Duodenal mucosa (tissue), 2 donors: ENCODE measurements around the gene C2orf68.
"Not testable (repeated sequence)": the region's sequence is repeated elsewhere in the genome, so short reads cannot be mapped to it uniquely, and the experiment has no call there.

Experiments used
- H3K27ac ChIP-seq: one replicate; pipeline ENCODE4 v1.7.0; 2013; ENCODE audit warnings: low read depth, low read length
- H3K27me3 ChIP-seq, 2 donors: one replicate each; pipeline ENCODE4 v1.7.0; 2013; ENCODE audit warnings: low read length in 2 of 2, control low read depth in 1 of 2; ENCODE audit not compliant: insufficient read depth in 2 of 2, control insufficient read depth in 1 of 2
- H3K36me3 ChIP-seq, 2 donors: one replicate each; pipeline ENCODE4 v1.7.0; 2013; ENCODE audit warnings: low read length in 2 of 2, control low read depth in 1 of 2; ENCODE audit not compliant: insufficient read depth in 2 of 2, control insufficient read depth in 1 of 2
- H3K4me1 ChIP-seq, 2 donors: one replicate each; pipeline ENCODE4 v1.7.0; 2013; ENCODE audit warnings: low read length in 2 of 2, control low read depth in 1 of 2; ENCODE audit not compliant: insufficient read depth in 2 of 2, control insufficient read depth in 1 of 2
- H3K4me3 ChIP-seq, 2 donors: one replicate each; pipeline ENCODE4 v1.7.0; 2013; ENCODE audit warnings: low read length in 2 of 2, low read depth in 1 of 2
- H3K9ac ChIP-seq, 2 donors: one replicate each; pipeline ENCODE4 v1.7.0; 2013; ENCODE audit warnings: low read length in 2 of 2, low read depth in 1 of 2
- H3K9me3 ChIP-seq, 2 donors: one replicate each; pipeline ENCODE4 v1.7.0; 2013; ENCODE audit warnings: low read length in 2 of 2, control low read depth in 1 of 2; ENCODE audit not compliant: control insufficient read depth in 1 of 2

C2orf68 gene, protein sequence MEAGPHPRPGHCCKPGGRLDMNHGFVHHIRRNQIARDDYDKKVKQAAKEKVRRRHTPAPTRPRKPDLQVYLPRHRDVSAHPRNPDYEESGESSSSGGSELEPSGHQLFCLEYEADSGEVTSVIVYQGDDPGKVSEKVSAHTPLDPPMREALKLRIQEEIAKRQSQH

DNA sequence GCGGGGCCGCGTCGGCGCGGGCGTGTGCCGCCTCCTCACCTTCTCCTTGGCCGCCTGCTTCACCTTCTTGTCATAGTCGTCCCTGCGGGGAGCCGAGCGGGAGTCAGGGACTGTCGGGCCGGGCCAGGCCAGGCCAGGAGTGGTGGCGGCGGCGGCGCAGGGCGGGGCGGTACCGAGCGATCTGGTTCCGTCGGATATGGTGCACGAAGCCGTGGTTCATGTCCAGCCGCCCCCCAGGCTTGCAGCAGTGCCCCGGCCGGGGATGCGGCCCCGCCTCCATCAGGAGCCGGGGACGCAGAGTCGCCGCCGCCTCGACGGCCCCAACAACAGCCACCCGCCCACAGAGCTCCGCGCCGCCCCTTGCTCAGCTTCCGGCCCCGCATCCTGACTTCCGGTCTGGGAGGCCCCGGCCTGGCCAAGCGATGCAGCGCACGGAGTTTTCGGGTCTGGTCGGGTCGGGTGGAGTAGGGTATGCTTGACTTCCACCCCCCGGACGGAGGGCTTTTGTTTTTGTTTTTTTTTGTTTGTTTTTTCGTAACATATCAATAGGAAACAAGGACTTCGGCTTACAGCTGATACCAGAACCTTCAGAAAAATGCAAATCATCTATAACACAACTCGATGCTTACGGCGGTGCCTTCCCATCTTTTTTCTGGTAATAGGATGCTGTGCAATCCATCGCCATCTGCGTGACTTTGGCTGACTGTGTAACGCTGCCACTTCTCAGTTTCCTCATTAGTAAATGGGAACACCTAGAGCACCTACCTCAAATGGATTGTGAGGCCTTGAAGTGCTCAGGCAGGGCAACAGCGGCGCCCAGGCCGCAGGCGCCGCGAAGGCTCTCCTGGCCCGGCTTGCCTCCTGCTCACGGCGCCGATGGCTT, at the start of gene C2orf68:
C2orf68 (minus strand) TSS at position 362 of the 883 bp plus-strand sequence; CDS start at position 280, 82 bp downstream.
- Histone ChIP-seq H3K4me1 (peaks cover 5 to 14% of the 10 kb centered on the region in 2 donors), H3K36me3 (peaks cover 20 to 28% of the 10 kb centered on the region in 2 donors), H3K4me3 (peak within 1 kb of the TSS; percentile 84 to 93), H3K9me3 (no peaks in the 10 kb centered on the region), H3K9ac (peak within 1 kb of the TSS; percentile 65 to 86), H3K27me3 (no peaks in the 10 kb centered on the region), H3K27ac (peak within 1 kb of the TSS; percentile 64)

GRCh38 chr2:85661139-85661858, 49.4 kb upstream of the C2orf68 start:
- Histone ChIP-seq H3K27ac (no peak overlapping the region), H3K36me3 (peaks cover 0 to 4% of the 10 kb centered on the region in 2 donors), H3K4me1 (no peaks in the 10 kb centered on the region), H3K4me3 (no peak overlapping the region), H3K27me3 (no peaks in the 10 kb centered on the region), H3K9me3 (no peaks in the 10 kb centered on the region), H3K9ac (no peak overlapping the region)

GRCh38 chr2:85660725-85661124, 48.9 kb upstream of the C2orf68 start:
- H3K9ac ChIP-seq, result no peak overlapping the region
- peaks cover 0 to 10% of the 10 kb centered on the region in 2 donors for H3K36me3 ChIP-seq
- no peak overlapping the region for H3K4me3 ChIP-seq
- no peaks in the 10 kb centered on the region for H3K4me1 ChIP-seq
- no peaks in the 10 kb centered on the region for H3K9me3 ChIP-seq
- no peaks in the 10 kb centered on the region for H3K27me3 ChIP-seq
- H3K27ac ChIP-seq, result no peak overlapping the region

GRCh38 chr2:85660301-85660700, 48.4 kb upstream of the C2orf68 start:
- H3K36me3 ChIP-seq, result peaks cover 0 to 13% of the 10 kb centered on the region in 2 donors
- H3K27ac ChIP-seq, H3K4me3 ChIP-seq, H3K9me3 ChIP-seq, H3K4me1 ChIP-seq, H3K9ac ChIP-seq, H3K27me3 ChIP-seq: not testable (repeated sequence)

DNA sequence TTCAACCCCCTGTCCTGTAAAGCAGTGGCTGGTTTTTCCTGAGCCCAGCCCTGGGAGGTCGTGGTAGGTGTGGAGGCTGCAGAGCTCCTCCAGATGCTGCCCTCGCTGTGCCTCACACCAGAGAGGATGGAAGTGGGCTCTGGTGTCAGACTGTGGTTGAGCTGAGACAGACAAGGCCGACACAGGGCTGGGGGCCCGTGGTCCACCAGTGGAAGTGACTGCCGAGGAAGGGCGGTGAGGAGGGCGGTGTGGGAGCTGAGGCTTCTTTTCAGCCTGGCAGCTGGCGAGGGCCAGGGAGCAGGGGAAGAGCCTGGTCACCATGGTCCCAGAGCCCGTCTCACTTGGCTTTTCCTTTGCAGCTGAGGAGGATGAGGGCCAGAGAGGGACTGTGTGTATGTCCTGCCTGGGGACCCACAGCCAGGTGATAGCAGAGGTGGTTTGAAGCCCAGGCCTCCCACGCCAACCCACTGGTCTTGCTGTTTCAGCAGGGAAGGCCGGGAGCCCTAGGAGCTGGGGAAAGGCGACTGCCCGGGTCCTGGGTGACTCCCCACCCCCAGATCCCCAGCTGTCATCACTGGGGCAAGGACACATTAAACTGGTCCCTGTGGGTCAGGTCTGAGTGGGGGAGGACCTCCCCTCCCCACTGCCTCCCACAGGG, 47.6 kb upstream of the C2orf68 start:
- no peaks in the 10 kb centered on the region for H3K4me1 ChIP-seq

DNA sequence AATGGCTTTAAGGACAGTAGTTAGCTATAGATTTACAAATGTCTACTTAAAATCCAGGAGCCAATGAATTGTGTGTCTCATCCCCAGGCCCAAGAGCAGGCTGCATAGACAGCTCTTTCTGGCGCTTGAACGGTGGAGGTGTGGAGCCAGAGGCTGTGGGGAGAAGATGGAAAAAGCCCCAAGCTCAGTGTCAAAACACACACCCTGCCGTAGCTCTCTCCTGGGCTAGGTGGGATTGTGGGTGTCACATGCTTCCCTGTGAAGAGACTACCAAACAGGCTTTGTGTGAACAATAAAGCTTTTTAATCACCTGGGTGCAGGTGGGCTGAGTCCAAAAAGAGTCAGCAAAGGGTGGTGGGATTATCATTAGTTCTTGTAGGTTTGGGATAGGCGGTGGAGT, 45.5 kb upstream of the C2orf68 start:
- H3K4me3 ChIP-seq, H3K9ac ChIP-seq, H3K27me3 ChIP-seq, H3K9me3 ChIP-seq, H3K27ac ChIP-seq, H3K4me1 ChIP-seq: not testable (repeated sequence)
- peaks cover 0 to 13% of the 10 kb centered on the region in 2 donors for H3K36me3 ChIP-seq

More for the DNA sequence above, 47.6 kb upstream of the C2orf68 start:
- no peaks in the 10 kb centered on the region for H3K27me3 ChIP-seq
- H3K9me3 ChIP-seq, result no peaks in the 10 kb centered on the region
- H3K36me3 ChIP-seq, result peaks cover 0 to 13% of the 10 kb centered on the region in 2 donors
- no peak overlapping the region for H3K27ac ChIP-seq
- H3K4me3 ChIP-seq, result no peak overlapping the region
- no peak overlapping the region for H3K9ac ChIP-seq

GRCh38 chr2:85656468-85656867, 44.6 kb upstream of the C2orf68 start:
- Histone ChIP-seq H3K36me3 (peaks cover under 1 to 20% of the 10 kb centered on the region in 2 donors), H3K9ac (no peak overlapping the region), H3K27ac (no peak overlapping the region)

GRCh38 chr2:85655961-85656417, 44.1 kb upstream of the C2orf68 start:
- Histone ChIP-seq H3K27ac (no peak overlapping the region), H3K4me1 (no peaks in the 10 kb centered on the region), H3K9me3 (no peaks in the 10 kb centered on the region), H3K9ac (no peak overlapping the region), H3K4me3 (no peak overlapping the region), H3K36me3 (peaks cover 4 to 24% of the 10 kb centered on the region in 2 donors), H3K27me3 (no peaks in the 10 kb centered on the region)

More at GRCh38 chr2:85656468-85656867, 44.6 kb upstream of the C2orf68 start:
- no peak overlapping the region for H3K4me3 ChIP-seq
- H3K9me3 ChIP-seq, result no peaks in the 10 kb centered on the region
- H3K4me1 ChIP-seq, result no peaks in the 10 kb centered on the region
- H3K27me3 ChIP-seq, result no peaks in the 10 kb centered on the region

DNA sequence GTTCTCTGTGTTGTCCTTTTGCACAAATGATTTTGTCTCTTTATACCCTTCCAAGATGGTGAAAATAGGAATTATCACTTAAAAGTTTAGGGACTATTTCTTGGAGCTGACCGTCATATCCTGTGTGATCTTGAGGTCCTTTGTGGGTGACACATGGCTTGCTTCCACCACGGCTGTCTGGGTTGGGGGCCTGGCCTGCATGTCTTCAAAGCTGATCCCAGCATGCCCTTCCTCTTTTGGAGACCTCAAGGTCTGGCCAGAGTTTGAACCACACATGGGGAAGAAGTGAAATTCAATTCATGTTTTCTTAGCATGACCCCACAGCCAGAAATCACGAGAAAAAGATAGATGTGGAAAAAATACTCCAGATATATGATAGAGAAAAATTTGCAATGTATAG, 42.1 kb upstream of the C2orf68 start:
- H3K27me3 ChIP-seq, result no peaks in the 10 kb centered on the region

More for the DNA sequence above, 42.1 kb upstream of the C2orf68 start:
- H3K4me1 ChIP-seq, result no peaks in the 10 kb centered on the region
- no peak overlapping the region for H3K9ac ChIP-seq
- no peak overlapping the region for H3K27ac ChIP-seq
- no peak overlapping the region for H3K4me3 ChIP-seq
- H3K9me3 ChIP-seq, result no peaks in the 10 kb centered on the region
- H3K36me3 ChIP-seq, result peaks cover 10 to 36% of the 10 kb centered on the region in 2 donors
